LHCN-M2 (cell line): ENCODE measurements around the gene MTARC2. TPM values are rescaled to one million over a fixed set of nuclear protein-coding genes. Genes with fewer than 3 reads are reported as not detected.

ENCODE experiments used
- DNase-seq: peaks from one replicate; pipeline ENCODE4 v3.0.0-alpha.2; 2012; ENCODE audit warnings: low read depth
- total RNA-seq: library from RNA; depleted of rRNA; stranded (reverse); fragments of >200 nt; gene quantifications from 2 replicates; pipeline ENCODE4 v1.2.3, GENCODE V29; 2014

MTARC2 gene
- total RNA-seq, 1 experiment from 2014 or later: 0.17 TPM

GRCh38 chr1:220798338-220798737 lies 50.2 kb downstream of the MTARC2 start:
- no peak for DNase-seq

GRCh38 chr1:220800262-220800661 lies 52.1 kb downstream of the MTARC2 start:
- DNase-seq: no peak

- DNase-seq: peak; percentile 36
Measured at GRCh38 chr1:220803401-220804201, 55.5 kb downstream of the MTARC2 start.

- DNase-seq: no peak
Measured at GRCh38 chr1:220804202-220804586, 56.1 kb downstream of the MTARC2 start.

GRCh38 chr1:220806408-220806807 lies 58.3 kb downstream of the MTARC2 start:
- DNase-seq: no peak

- no peak for DNase-seq
Measured at GRCh38 chr1:220807726-220808125, 59.6 kb downstream of the MTARC2 start.

GRCh38 chr1:220808345-220809186 lies 60.4 kb downstream of the MTARC2 start:
- DNase-seq: peak; percentile 63

- no peak for DNase-seq
Measured at GRCh38 chr1:220809187-220809550, 61.0 kb downstream of the MTARC2 start.

GRCh38 chr1:220809704-220810103 lies 61.6 kb downstream of the MTARC2 start:
- DNase-seq: no peak

GRCh38 chr1:220810179-220810653 lies 62.1 kb downstream of the MTARC2 start:
- peak; percentile 71 for DNase-seq

GRCh38 chr1:220810963-220811362 lies 62.8 kb downstream of the MTARC2 start:
- no peak for DNase-seq

- DNase-seq: no peak
Measured at GRCh38 chr1:220811695-220812094, 63.6 kb downstream of the MTARC2 start.

GRCh38 chr1:220812308-220812707 lies 64.2 kb downstream of the MTARC2 start:
- no peak for DNase-seq

GRCh38 chr1:220813013-220813412 lies 64.9 kb downstream of the MTARC2 start:
- DNase-seq: no peak

GRCh38 chr1:220815409-220815808 lies 67.3 kb downstream of the MTARC2 start:
- DNase-seq: no peak

- peak; percentile 36 for DNase-seq
Measured at GRCh38 chr1:220817907-220818306, 69.8 kb downstream of the MTARC2 start.

- peak; percentile 92 for DNase-seq
Measured at GRCh38 chr1:220818421-220819173, 70.5 kb downstream of the MTARC2 start.

GRCh38 chr1:220819467-220820026 lies 71.4 kb downstream of the MTARC2 start:
- no peak for DNase-seq

GRCh38 chr1:220824031-220824989 lies 76.2 kb downstream of the MTARC2 start:
- DNase-seq: no peak

GRCh38 chr1:220825819-220826551 lies 77.9 kb downstream of the MTARC2 start:
- no peak for DNase-seq
